Breast epithelium (tissue), 4 donors: ENCODE results near the gene TPPP3. TPM values are rescaled to one million over a fixed set of nuclear protein-coding genes. Genes with fewer than 3 reads are reported as not detected.

Experiments used
- DNase-seq, 2 donors: peaks; one replicate each; pipeline ENCODE4 v3.0.0-alpha.2; 2019; ENCODE audit warnings: low spot score in 2 of 2
- H3K27ac ChIP-seq, 2 donors: fragments of 200-600 bp; sonication (generic) in 1 of 2; one replicate each; pipeline ENCODE4 v1.5.1; 2016 to 2019; ENCODE audit warnings: mild to moderate bottlenecking in 1 of 2
- H3K27me3 ChIP-seq, 2 donors: fragments of 200-600 bp; sonication (generic) in 1 of 2; one replicate each; pipeline versions ENCODE4 v1.5.1 to v1.6.0; 2017 to 2019; ENCODE audit warnings: control low read depth in 1 of 2, mild to moderate bottlenecking in 1 of 2
- H3K36me3 ChIP-seq: fragments of 200-600 bp; one replicate; pipeline ENCODE4 v1.5.1; 2019
- H3K4me1 ChIP-seq, 2 donors: fragments of 200-600 bp; sonication (generic); one replicate each; pipeline ENCODE4 v1.5.1; 2016 to 2019; ENCODE audit warnings: control low read depth in 1 of 2
- H3K4me3 ChIP-seq, 3 donors: fragments of 200-600 bp; sonication (generic); 1 replicate in 2 of 3; 2 replicates in 1 of 3; pipeline ENCODE4 v1.5.1; 2016 to 2019; ENCODE audit warnings: mild to moderate bottlenecking in 3 of 3, moderate library complexity in 2 of 3
- H3K9me3 ChIP-seq, 2 donors: fragments of 200-600 bp; sonication (generic) in 1 of 2; one replicate each; pipeline ENCODE4 v1.5.1; 2016 to 2019; ENCODE audit warnings: control low read depth in 1 of 2
- POLR2A ChIP-seq: fragments of 450-650 bp; IDR thresholded peaks from one replicate; pipeline ENCODE4 v1.6.1; 2016; ENCODE audit warnings: antibody characterized with exemption, mild to moderate bottlenecking, moderate library complexity
- POLR2AphosphoS5 ChIP-seq, 3 donors: sonication (generic); formaldehyde crosslinking; IDR thresholded peaks; one replicate each; pipeline ENCODE4 v1.6.1; 2017; ENCODE audit warnings: antibody characterized with exemption in 3 of 3
- intact Hi-C: fragments of 100-400 bp; cut with DNase I; formaldehyde crosslinking; loops from one replicate; pipeline ENCODE4 v1.15.1; 2023; ENCODE audit warnings: low total_unique reads
- total RNA-seq, 3 donors: library from RNA; depleted of rRNA; stranded (reverse); fragments of >200 nt; gene quantifications; one replicate each; pipeline ENCODE4 v1.1.0, GENCODE V29; 2016
- TF ChIP-seq, protein P1 (sequence below), 3 donors: fragments of 450-650 bp; IDR thresholded peaks; one replicate each; pipeline ENCODE4 v1.5.1; 2016 to 2017; ENCODE audit warnings: antibody characterized with exemption in 3 of 3, mild to moderate bottlenecking in 3 of 3, moderate library complexity in 3 of 3

Gene TPPP3
- total RNA-seq, 3 donors from 2014 or later: 1.3 to 6.9 (median 3.6) TPM

- no peak for DNase-seq
- Histone ChIP-seq H3K4me1 (peaks cover 4 to 14% of the 10 kb centered on the region in 2 donors), H3K27me3 (no peaks in the 10 kb centered on the region), H3K36me3 (no peaks in the 10 kb centered on the region), H3K4me3 (no peak overlapping the region), H3K27ac (no peak overlapping the region), H3K9me3 (no peaks in the 10 kb centered on the region)
- TF ChIP-seq POLR2A (no peak), POLR2AphosphoS5 (IDR thresholded peaks at IDR 0.05) (no peak)
- TF ChIP-seq, protein P1, sequence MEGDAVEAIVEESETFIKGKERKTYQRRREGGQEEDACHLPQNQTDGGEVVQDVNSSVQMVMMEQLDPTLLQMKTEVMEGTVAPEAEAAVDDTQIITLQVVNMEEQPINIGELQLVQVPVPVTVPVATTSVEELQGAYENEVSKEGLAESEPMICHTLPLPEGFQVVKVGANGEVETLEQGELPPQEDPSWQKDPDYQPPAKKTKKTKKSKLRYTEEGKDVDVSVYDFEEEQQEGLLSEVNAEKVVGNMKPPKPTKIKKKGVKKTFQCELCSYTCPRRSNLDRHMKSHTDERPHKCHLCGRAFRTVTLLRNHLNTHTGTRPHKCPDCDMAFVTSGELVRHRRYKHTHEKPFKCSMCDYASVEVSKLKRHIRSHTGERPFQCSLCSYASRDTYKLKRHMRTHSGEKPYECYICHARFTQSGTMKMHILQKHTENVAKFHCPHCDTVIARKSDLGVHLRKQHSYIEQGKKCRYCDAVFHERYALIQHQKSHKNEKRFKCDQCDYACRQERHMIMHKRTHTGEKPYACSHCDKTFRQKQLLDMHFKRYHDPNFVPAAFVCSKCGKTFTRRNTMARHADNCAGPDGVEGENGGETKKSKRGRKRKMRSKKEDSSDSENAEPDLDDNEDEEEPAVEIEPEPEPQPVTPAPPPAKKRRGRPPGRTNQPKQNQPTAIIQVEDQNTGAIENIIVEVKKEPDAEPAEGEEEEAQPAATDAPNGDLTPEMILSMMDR (IDR thresholded peaks at IDR 0.05): no peak
- intact Hi-C loops: no loop called here
These were observed 31.8 kb upstream of the TPPP3 start for GRCh38 chr16:67425061-67425460.

GRCh38 chr16:67424261-67424615, 30.9 kb upstream of the TPPP3 start:
- DNase-seq: no peak
- H3K27ac ChIP-seq: peak overlapping the region; percentile 2 to 21
- no peaks in the 10 kb centered on the region for H3K27me3 ChIP-seq
- TF ChIP-seq POLR2A (no peak), POLR2AphosphoS5 (IDR thresholded peaks at IDR 0.05) (no peak)
- TF ChIP-seq, protein P1 (IDR thresholded peaks at IDR 0.05): no peak
- H3K4me1 ChIP-seq: peaks cover 4 to 14% of the 10 kb centered on the region in 2 donors
- H3K9me3 ChIP-seq: no peaks in the 10 kb centered on the region
- H3K4me3 ChIP-seq: no peak overlapping the region
- intact Hi-C loops: no loop called here
- no peaks in the 10 kb centered on the region for H3K36me3 ChIP-seq

GRCh38 chr16:67423611-67424260, 30.4 kb upstream of the TPPP3 start:
- H3K36me3 ChIP-seq: no peaks in the 10 kb centered on the region
- peaks cover 4 to 12% of the 10 kb centered on the region in 2 donors for H3K4me1 ChIP-seq
- H3K27me3 ChIP-seq: no peaks in the 10 kb centered on the region
- no peak for DNase-seq
- H3K9me3 ChIP-seq: no peaks in the 10 kb centered on the region
- H3K27ac ChIP-seq: peak overlapping the region in 1 of 2 donors; percentile 21
- TF ChIP-seq POLR2A (no peak), POLR2AphosphoS5 (IDR thresholded peaks at IDR 0.05) (no peak)
- TF ChIP-seq, protein P1 (IDR thresholded peaks at IDR 0.05): no peak
- intact Hi-C loops: no loop called here
- no peak overlapping the region for H3K4me3 ChIP-seq

DNA sequence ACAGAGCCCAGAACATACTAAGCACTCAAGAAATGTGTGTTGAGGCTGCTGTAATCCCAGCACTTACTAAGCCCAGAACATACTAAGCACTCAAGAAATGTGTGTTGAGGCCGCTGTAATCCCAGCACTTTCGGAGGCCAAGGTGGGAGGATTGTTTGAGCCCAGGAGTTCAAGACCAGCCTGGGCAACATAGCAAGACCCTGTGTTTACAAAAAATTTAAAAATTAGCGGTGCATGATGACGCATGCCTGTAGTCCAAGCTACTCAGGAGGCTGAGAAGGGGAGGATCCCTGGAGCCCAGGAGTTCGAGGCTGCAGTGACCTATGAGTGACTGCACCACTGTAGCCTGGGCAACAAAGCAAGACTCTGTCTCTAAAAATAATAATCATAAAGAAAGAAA, 29.7 kb upstream of the TPPP3 start:
- TF ChIP-seq POLR2A (no peak), POLR2AphosphoS5 (IDR thresholded peaks at IDR 0.05) (no peak)
- TF ChIP-seq, protein P1 (IDR thresholded peaks at IDR 0.05): no peak
- no peaks in the 10 kb centered on the region for H3K9me3 ChIP-seq
- no peaks in the 10 kb centered on the region for H3K36me3 ChIP-seq
- DNase-seq: no peak
- no peaks in the 10 kb centered on the region for H3K27me3 ChIP-seq
- peaks cover 3 to 5% of the 10 kb centered on the region in 2 donors for H3K4me1 ChIP-seq
- H3K27ac ChIP-seq: no peak overlapping the region
- no peak overlapping the region for H3K4me3 ChIP-seq
- intact Hi-C loops: no loop called here

DNA sequence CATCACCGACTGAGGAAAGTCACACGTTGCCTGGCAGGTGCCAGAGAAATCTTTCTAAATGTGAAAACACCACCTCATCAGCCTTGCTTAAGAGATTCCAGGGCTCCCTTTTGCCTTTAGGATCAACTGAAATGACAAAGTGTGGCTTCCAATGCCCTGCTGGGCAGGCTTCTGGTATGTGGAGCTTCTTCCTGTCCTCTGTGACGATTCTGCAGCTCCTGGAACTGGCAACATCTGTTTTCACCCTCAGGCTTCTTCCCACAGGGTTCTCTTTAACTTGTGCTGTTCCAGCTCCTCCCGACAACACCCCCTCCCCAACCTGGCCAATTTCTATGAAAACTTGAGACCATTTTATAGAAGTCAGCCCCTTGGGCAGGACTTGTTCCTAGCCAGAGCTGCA, 27.7 kb upstream of the TPPP3 start:
- no peaks in the 10 kb centered on the region for H3K4me1 ChIP-seq
- no peaks in the 10 kb centered on the region for H3K9me3 ChIP-seq
- no peak for DNase-seq
- H3K36me3 ChIP-seq: no peaks in the 10 kb centered on the region
- H3K27ac ChIP-seq: peak overlapping the region; percentile 32 to 54
- H3K4me3 ChIP-seq: no peak overlapping the region
- TF ChIP-seq POLR2A (no peak), POLR2AphosphoS5 (IDR thresholded peaks at IDR 0.05) (no peak)
- TF ChIP-seq, protein P1 (IDR thresholded peaks at IDR 0.05): no peak
- intact Hi-C loops: loop anchor here (1.0 kb wide), 1 partner anchor 27 kb away; no protein-coding TSS in a partner anchor
- no peaks in the 10 kb centered on the region for H3K27me3 ChIP-seq
